IMR-90 (cell line): ENCODE results near the gene H2AZ1.

Experiments used
- CTCF ChIP-seq: conservative IDR thresholded peaks from 2 replicates; pipeline ENCODE4 v1.5.1; 2012; ENCODE audit warnings: mild to moderate bottlenecking, low read depth, low read length, improper control_type of control experiment
- POLR2A ChIP-seq: IDR thresholded peaks from 2 replicates; pipeline ENCODE4 v1.6.1; 2012; ENCODE audit warnings: mild to moderate bottlenecking, low read depth, low read length
- RFX5 ChIP-seq: IDR thresholded peaks from 2 replicates; pipeline ENCODE4 v1.8.0; 2012; ENCODE audit warnings: low read depth, mild to moderate bottlenecking, low read length, moderate library complexity

- no peak for TF ChIP-seq POLR2A
- no peak for TF ChIP-seq CTCF
- no peak for TF ChIP-seq RFX5
These were observed 16.6 kb upstream of the H2AZ1 start for GRCh38 chr4:99966692-99967091.
